SK-N-MC (cell line): ENCODE results near the gene MOSMO.

Experiments
- EZH2 ChIP-seq: fragments of 200-600 bp; sonication (generic); IDR thresholded peaks from one replicate; pipeline ENCODE4 v1.6.1; 2017; ENCODE audit warnings: antibody characterized with exemption
- FOXP2 ChIP-seq: optimal IDR thresholded peaks from 2 replicates; pipeline ENCODE3; 2011; ENCODE audit warnings: mild to moderate bottlenecking, moderate library complexity; ENCODE audit not compliant: insufficient read depth; ENCODE audit errors: extremely low read length, control extremely low read depth
- POLR2AphosphoS5 ChIP-seq: IDR thresholded peaks from 2 replicates; pipeline ENCODE4 v1.6.1; 2012; ENCODE audit warnings: mild to moderate bottlenecking, low read depth, low read length, borderline replicate concordance

- TF ChIP-seq POLR2AphosphoS5: no peak
- TF ChIP-seq EZH2: no peak
- no peak for TF ChIP-seq FOXP2
Measured at GRCh38 chr16:22098405-22099255, 90.7 kb downstream of the MOSMO start.
